ENCODE measurements around the gene F2RL3.

F2RL3 gene

GRCh38 chr19:16886305-16886880 lies 2.4 kb upstream of the F2RL3 start:
- DNase-seq (ENCODE audit: low spot score) = no peak
- ChIA-PET CTCF (no interaction called here), POLR2A (ENCODE audit: low non-redundant PET) (no interaction called here)
- no peak for TF ChIP-seq CTCF (conservative IDR thresholded peaks at IDR 0.05; ENCODE audit: low read depth)
- H3K27ac ChIP-seq = peak overlapping the region; percentile 94

GRCh38 chr19:16887353-16888265 lies 1.2 kb upstream of the F2RL3 start:
- no peak for DNase-seq (ENCODE audit: low spot score)
- H3K27ac ChIP-seq = peak overlapping the region; percentile 94
- TF ChIP-seq CTCF (conservative IDR thresholded peaks at IDR 0.05; ENCODE audit: low read depth) = no peak
- POLR2A ChIA-PET (ENCODE audit: low non-redundant PET) = no interaction called here
- CTCF ChIA-PET = no interaction called here

- H3K27ac ChIP-seq = 0 out of 2 replicates have a peak overlapping the region, but pooled peaks have one; percentile 15
- POLR2A ChIA-PET (ENCODE audit: low non-redundant PET) = no interaction called here
- DNase-seq (ENCODE audit: low spot score) = no peak
- TF ChIP-seq CTCF (conservative IDR thresholded peaks at IDR 0.05; ENCODE audit: low read depth) = no peak
- CTCF ChIA-PET = no interaction called here
Measured at GRCh38 chr19:16889366-16889882, 625 bp downstream of the F2RL3 start.

DNA sequence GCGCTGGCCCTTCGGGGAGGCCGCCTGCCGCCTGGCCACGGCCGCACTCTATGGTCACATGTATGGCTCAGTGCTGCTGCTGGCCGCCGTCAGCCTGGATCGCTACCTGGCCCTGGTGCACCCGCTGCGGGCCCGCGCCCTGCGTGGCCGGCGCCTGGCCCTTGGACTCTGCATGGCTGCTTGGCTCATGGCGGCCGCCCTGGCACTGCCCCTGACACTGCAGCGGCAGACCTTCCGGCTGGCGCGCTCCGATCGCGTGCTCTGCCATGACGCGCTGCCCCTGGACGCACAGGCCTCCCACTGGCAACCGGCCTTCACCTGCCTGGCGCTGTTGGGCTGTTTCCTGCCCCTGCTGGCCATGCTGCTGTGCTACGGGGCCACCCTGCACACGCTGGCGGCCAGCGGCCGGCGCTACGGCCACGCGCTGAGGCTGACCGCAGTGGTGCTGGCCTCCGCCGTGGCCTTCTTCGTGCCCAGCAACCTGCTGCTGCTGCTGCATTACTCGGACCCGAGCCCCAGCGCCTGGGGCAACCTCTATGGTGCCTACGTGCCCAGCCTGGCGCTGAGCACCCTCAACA lies 1.2 kb downstream of the F2RL3 start:
- 0 out of 2 replicates have a peak overlapping the region, but pooled peaks have one; percentile 2 for H3K27ac ChIP-seq
- TF ChIP-seq CTCF (conservative IDR thresholded peaks at IDR 0.05; ENCODE audit: low read depth) = no peak
- DNase-seq (ENCODE audit: low spot score) = no peak
- CTCF ChIA-PET = no interaction called here
- POLR2A ChIA-PET (ENCODE audit: low non-redundant PET) = no interaction called here

- CTCF ChIA-PET = no interaction called here
Measured at GRCh38 chr19:16890461-16891184, 1.8 kb downstream of the F2RL3 start.

More at GRCh38 chr19:16890461-16891184, 1.8 kb downstream of the F2RL3 start:
- peak overlapping the region; percentile 2; the same call in 1 of the 2 replicates for H3K27ac ChIP-seq
- no peak for DNase-seq (ENCODE audit: low spot score)
- POLR2A ChIA-PET (ENCODE audit: low non-redundant PET) = no interaction called here
- TF ChIP-seq CTCF (conservative IDR thresholded peaks at IDR 0.05; ENCODE audit: low read depth) = no peak

All from RWPE1 (cell line).